ENCODE results near the gene RMI2. TPM values are rescaled to one million over a fixed set of nuclear protein-coding genes. Genes with fewer than 3 reads are reported as not detected.
"Not testable (repeated sequence)": the region's sequence is repeated elsewhere in the genome, so short reads cannot be mapped to it uniquely, and the experiment has no call there.

RMI2 gene
- total and polyA plus RNA-seq, 2 of the 8 experiments (the other 6 are each of a cell fraction or from before 2014, with no cell fraction given), result 58.2 to 96.0 TPM

- H4K5ac ChIP-seq (ENCODE audit: insufficient read length, low read depth, low read length); H3K23ac ChIP-seq (ENCODE audit: insufficient read length); H3K9ac ChIP-seq (replicated peaks in 1 of 4; ENCODE audit: extremely low read depth in 1 of 4, low read depth in 3 of 4, low read length in 3 of 4); H3K56ac ChIP-seq (replicated peaks; ENCODE audit: insufficient read length, low read depth, low read length); FAIRE-seq; H2BK5ac ChIP-seq (ENCODE audit: low read depth, low read length); H2BK120ac ChIP-seq (replicated peaks; ENCODE audit: low read depth, low read length); H4K20me1 ChIP-seq (replicated peaks in 1 of 2; ENCODE audit: control insufficient read depth in 1 of 2, insufficient read depth in 2 of 2, low read length in 2 of 2); H3K14ac ChIP-seq (ENCODE audit: insufficient read length); H2AFZ ChIP-seq (ENCODE audit: low read length); H2BK12ac ChIP-seq (ENCODE audit: low read depth, low read length); H4K8ac ChIP-seq (ENCODE audit: extremely low read depth, insufficient read depth, low read length); H3K4me3 ChIP-seq (ENCODE audit: extremely low read depth in 1 of 4, insufficient read depth in 2 of 4, low read depth in 3 of 4, low read length in 4 of 4); H3K27ac ChIP-seq (ENCODE audit: low read depth, low read length); H3K4me2 ChIP-seq (ENCODE audit: insufficient read depth in 1 of 2, low read depth in 2 of 2, low read length in 2 of 2); H3K27me3 ChIP-seq (replicated peaks in 1 of 4; ENCODE audit: control insufficient read depth in 3 of 4, extremely low read depth in 1 of 4, insufficient read depth in 3 of 4, low read length in 3 of 4); H3K4me1 ChIP-seq (replicated peaks in 1 of 4; ENCODE audit: control insufficient read depth in 3 of 4, insufficient read depth in 4 of 4, low read length in 3 of 4); H3K23me2 ChIP-seq (ENCODE audit: low read depth, low read length); H2BK15ac ChIP-seq (ENCODE audit: low read length); H2BK20ac ChIP-seq (ENCODE audit: low read length); H3K36me3 ChIP-seq (ENCODE audit: control insufficient read depth in 2 of 4, insufficient read depth in 4 of 4, low read length in 3 of 4); H3K4ac ChIP-seq (replicated peaks; ENCODE audit: insufficient read length, low read depth, low read length); H4K91ac ChIP-seq (replicated peaks; ENCODE audit: insufficient read length, low read length); H2AK5ac ChIP-seq (ENCODE audit: low read depth, low read length); H3K79me2 ChIP-seq (ENCODE audit: control insufficient read depth in 1 of 2, insufficient read depth in 2 of 2, low read length in 2 of 2); H3K9me3 ChIP-seq (ENCODE audit: insufficient read depth in 2 of 2, low read depth in 1 of 2, low read length in 1 of 2); H3K18ac ChIP-seq (ENCODE audit: extremely low read depth, low read length); H3K79me1 ChIP-seq (ENCODE audit: low read depth, low read length); DNase-seq (ENCODE audit: low read depth in 1 of 2, low spot score in 2 of 2): not testable (repeated sequence)
- ChIA-PET CTCF (ENCODE audit: partially characterized antibody) (interaction anchor here (0.6 to 10.7 kb wide), 7 partner anchors 7 to 296 kb away, joined by 3 to 132 read pairs (median 4); no protein-coding TSS in a partner anchor), POLR2A (ENCODE audit: partially characterized antibody) (interaction anchor here (1.2 kb wide), 1 partner anchor 10 kb away, joined by 3 read pairs; no protein-coding TSS in a partner anchor)
- 96% methylated on average over 5 of the region's 5 CpGs; no CpG with 5 or more reads in 1 of the 2 experiments for whole genome bisulfite sequencing, 2 experiments (ENCODE audit: extremely low coverage in 1 of 2, insufficient coverage in 1 of 2, insufficient read length in 1 of 2, insufficient replicate concordance in 2 of 2, low coverage in 1 of 2, low lambda C conversion rate in 2 of 2, missing lambda C conversion rate in 1 of 2)
Observed at GRCh38 chr16:11378951-11379350, 33.7 kb downstream of the RMI2 start.
